Adrenal gland (tissue), 12 donors: ENCODE results near the gene HOXD11. TPM values are rescaled to one million over a fixed set of nuclear protein-coding genes. Genes with fewer than 3 reads are reported as not detected.

Experiments used
- DNase-seq, 7 donors: peaks; one replicate each; pipeline ENCODE4 v3.0.0-alpha.2; 2019 to 2020
- H3K27ac ChIP-seq, 5 donors: fragments of 200-600 bp; sonication (generic) in 4 of 5; 1 replicate in 3 of 5; 2 replicates in 2 of 5; pipeline versions ENCODE4 v1.5.1 to v1.8.0; 2016 to 2020; ENCODE audit warnings: mild to moderate bottlenecking in 1 of 5
- H3K27me3 ChIP-seq: fragments of 200-600 bp; 2 replicates; pipeline ENCODE4 v1.8.0; 2021
- H3K36me3 ChIP-seq, 2 donors: fragments of 200-600 bp; replicated peaks in 1 of 2; 1 replicate in 1 of 2; 2 replicates in 1 of 2; pipeline versions ENCODE4 v1.5.1 to v1.8.0; 2018 to 2022
- H3K4me1 ChIP-seq, 2 donors: fragments of 200-600 bp; replicated peaks in 1 of 2; 1 replicate in 1 of 2; 2 replicates in 1 of 2; pipeline versions ENCODE4 v1.5.1 to v1.8.0; 2018 to 2021
- H3K4me3 ChIP-seq, 4 donors: fragments of 200-600 bp; sonication (generic) in 3 of 4; one replicate each; pipeline ENCODE4 v1.5.1; 2016 to 2018
- H3K9me3 ChIP-seq, 3 donors: fragments of 200-600 bp; sonication (generic) in 1 of 3; replicated peaks in 1 of 3; 1 replicate in 2 of 3; 2 replicates in 1 of 3; pipeline versions ENCODE4 v1.5.1 to v1.8.0; 2016 to 2021
- POLR2A ChIP-seq, 2 donors: fragments of 450-650 bp; IDR thresholded peaks; one replicate each; pipeline ENCODE4 v1.6.1; 2017; ENCODE audit warnings: antibody characterized with exemption in 2 of 2, mild to moderate bottlenecking in 2 of 2, moderate library complexity in 1 of 2
- WGBS, 4 donors: extraction: QIAGEN DNeasy Blood & Tissue Kit in 2 of 4; methylation state at CpG; one replicate each; pipeline versions ENCODE4 v1.1.5 to v1.1.7; 2013 to 2017; 5-methylcytosine and 5-hydroxymethylcytosine counted together
- intact Hi-C, 2 donors: fragments of 100-400 bp; cut with DNase I; formaldehyde crosslinking; loops; one replicate each; pipeline versions ENCODE4 v1.14.1 to v1.15.0; 2022 to 2023
- polyA plus RNA-seq, 3 donors: library from polyadenylated mRNA; stranded (reverse); fragments of 200-250 nt in 2 of 3; fragments of 350-450 nt in 1 of 3; fragmentation: Illumina TruSeq in 1 of 3; extraction: RNeasy Lipid Tissue Mini Kit (QIAGEN cat#74804) in 1 of 3; gene quantifications; one replicate each; pipeline ENCODE4 v1.2.3, GENCODE V29; 2013 to 2014
- total RNA-seq, 9 donors: library from RNA; depleted of rRNA in 4 of 9; stranded (reverse); fragments of >200 nt in 4 of 9; fragments of 120-200 nt in 1 of 9; fragmentation: NEBNext Ultra II Directional in 1 of 9; extraction: Animal tissue kit (Norgen Biotek cat#: 25700) in 1 of 9; gene quantifications; one replicate each; pipeline versions ENCODE4 v1.1.0 to v1.2.4, GENCODE V29; 2013 to 2023
- TF ChIP-seq, protein P1 (sequence below), 6 experiments: fragments of 450-650 bp in 4 of 6; fragments of 200-600 bp in 2 of 6; sonication (generic) in 1 of 6; IDR thresholded peaks; 1 replicate in 5 of 6; 2 replicates in 1 of 6; pipeline versions ENCODE4 v1.5.1 to v1.8.0; 2016 to 2021; ENCODE audit warnings: antibody characterized with exemption in 6 of 6, mild to moderate bottlenecking in 2 of 6, moderate library complexity in 1 of 6
- donor health status: healthy with polysubstance abuse.
- donor health status: Bipolar disorder and iron deficiency.
- donor health status: DM: yes; HTN: yes; CAD: no.
- donor health status: DM: no; HTN: no; CAD: no.
- donor health status: DM: no; HTN: no; CAD: no.
- donor health status: DM: yes; HTN: yes; CAD: no.

Gene HOXD11
- total and polyA plus RNA-seq, 12 donors: not detected

GRCh38 chr2:176151442-176152287, 44.6 kb downstream of the HOXD11 start, which contains the start of gene HOXD4:
Gene HOXD4 (plus strand): TSS chr2:176151550. CDS start chr2:176151634, 84 bp downstream.
- WGBS, 4 donors: 66 to 76% (median 69%) methylated on average over 22 to 55 of the region's 55 CpGs
- H3K27me3 ChIP-seq: no peaks in the 10 kb centered on the region
- DNase-seq: peak in 1 of 7 donors; percentile 55
- peaks cover 0 to 30% of the 10 kb centered on the region in 2 donors for H3K36me3 ChIP-seq
- H3K4me3 ChIP-seq: no peak within 1 kb of the TSS
- TF ChIP-seq, protein P1, sequence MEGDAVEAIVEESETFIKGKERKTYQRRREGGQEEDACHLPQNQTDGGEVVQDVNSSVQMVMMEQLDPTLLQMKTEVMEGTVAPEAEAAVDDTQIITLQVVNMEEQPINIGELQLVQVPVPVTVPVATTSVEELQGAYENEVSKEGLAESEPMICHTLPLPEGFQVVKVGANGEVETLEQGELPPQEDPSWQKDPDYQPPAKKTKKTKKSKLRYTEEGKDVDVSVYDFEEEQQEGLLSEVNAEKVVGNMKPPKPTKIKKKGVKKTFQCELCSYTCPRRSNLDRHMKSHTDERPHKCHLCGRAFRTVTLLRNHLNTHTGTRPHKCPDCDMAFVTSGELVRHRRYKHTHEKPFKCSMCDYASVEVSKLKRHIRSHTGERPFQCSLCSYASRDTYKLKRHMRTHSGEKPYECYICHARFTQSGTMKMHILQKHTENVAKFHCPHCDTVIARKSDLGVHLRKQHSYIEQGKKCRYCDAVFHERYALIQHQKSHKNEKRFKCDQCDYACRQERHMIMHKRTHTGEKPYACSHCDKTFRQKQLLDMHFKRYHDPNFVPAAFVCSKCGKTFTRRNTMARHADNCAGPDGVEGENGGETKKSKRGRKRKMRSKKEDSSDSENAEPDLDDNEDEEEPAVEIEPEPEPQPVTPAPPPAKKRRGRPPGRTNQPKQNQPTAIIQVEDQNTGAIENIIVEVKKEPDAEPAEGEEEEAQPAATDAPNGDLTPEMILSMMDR (IDR thresholded peaks at IDR 0.05): no peak
- TF ChIP-seq POLR2A (IDR thresholded peaks at IDR 0.05): no peak
- H3K4me1 ChIP-seq: no peaks in the 10 kb centered on the region
- no peak within 1 kb of the TSS for H3K27ac ChIP-seq
- no peaks in the 10 kb centered on the region for H3K9me3 ChIP-seq
- intact Hi-C loops: no loop called here

DNA sequence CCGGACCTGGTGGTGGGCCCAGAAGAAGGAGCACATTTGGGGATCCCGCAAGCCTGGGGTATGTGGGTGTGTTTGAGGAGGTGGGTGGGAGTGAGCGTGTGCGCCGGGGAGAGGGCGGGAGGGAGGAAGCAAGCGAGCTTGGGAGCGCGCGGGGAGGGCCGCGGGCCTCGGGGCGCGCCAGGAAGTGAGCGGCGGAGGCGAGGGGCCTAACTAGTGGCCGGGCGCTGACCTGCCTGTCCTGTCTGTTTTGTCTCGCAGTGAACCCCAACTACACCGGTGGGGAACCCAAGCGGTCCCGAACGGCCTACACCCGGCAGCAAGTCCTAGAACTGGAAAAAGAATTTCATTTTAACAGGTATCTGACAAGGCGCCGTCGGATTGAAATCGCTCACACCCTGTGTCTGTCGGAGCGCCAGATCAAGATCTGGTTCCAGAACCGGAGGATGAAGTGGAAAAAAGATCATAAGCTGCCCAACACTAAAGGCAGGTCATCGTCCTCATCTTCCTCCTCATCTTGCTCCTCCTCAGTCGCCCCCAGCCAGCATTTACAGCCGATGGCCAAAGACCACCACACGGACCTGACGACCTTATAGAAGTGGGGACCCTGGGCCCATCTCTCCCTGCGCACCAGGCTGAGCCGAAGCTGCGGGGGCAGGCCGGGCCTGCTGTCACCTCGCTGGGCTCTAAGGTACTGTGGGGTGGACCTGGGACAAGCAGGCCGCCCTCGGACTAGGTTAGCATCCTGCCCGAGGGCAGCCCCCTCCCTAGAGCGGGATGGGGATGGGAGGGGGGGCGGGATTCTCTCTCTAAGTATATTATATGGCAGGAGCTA, 45.5 kb downstream of the HOXD11 start:
- no peaks in the 10 kb centered on the region for H3K4me1 ChIP-seq
- H3K9me3 ChIP-seq: no peaks in the 10 kb centered on the region
- no peak overlapping the region for H3K4me3 ChIP-seq
- intact Hi-C loops: no loop called here
- TF ChIP-seq POLR2A (IDR thresholded peaks at IDR 0.05): no peak
- TF ChIP-seq, protein P1 (IDR thresholded peaks at IDR 0.05): no peak
- WGBS, 4 donors: 59 to 77% (median 66%) methylated on average over 39 to 48 of the region's 48 CpGs
- peak in 1 of 7 donors; percentile 47 for DNase-seq
- no peaks in the 10 kb centered on the region for H3K27me3 ChIP-seq
- H3K27ac ChIP-seq: no peak overlapping the region
- H3K36me3 ChIP-seq: peaks cover 0 to 30% of the 10 kb centered on the region in 2 donors

- no peaks in the 10 kb centered on the region for H3K9me3 ChIP-seq
- peaks cover 0 to 30% of the 10 kb centered on the region in 2 donors for H3K36me3 ChIP-seq
- DNase-seq: no peak
- no peaks in the 10 kb centered on the region for H3K4me1 ChIP-seq
- TF ChIP-seq, protein P1 (IDR thresholded peaks at IDR 0.05): no peak
- TF ChIP-seq POLR2A (IDR thresholded peaks at IDR 0.05): no peak
- intact Hi-C loops: no loop called here
- H3K27me3 ChIP-seq: no peaks in the 10 kb centered on the region
- H3K27ac ChIP-seq: no peak overlapping the region
- 81 to 85% (median 82%) methylated on average over 11 of the region's 11 CpGs for WGBS, 4 donors
- H3K4me3 ChIP-seq: no peak overlapping the region
Observed at GRCh38 chr2:176154576-176155252, 47.6 kb downstream of the HOXD11 start.
